HepG2 (cell line): ENCODE measurements around the gene CSNK1G3. TPM values are rescaled to one million over a fixed set of nuclear protein-coding genes. Genes with fewer than 3 reads are reported as not detected.

ENCODE experiments used
- DR1 ChIP-seq: sonication (generic); formaldehyde crosslinking; IDR thresholded peaks from 2 replicates; pipeline ENCODE4 v1.8.0; 2021; ENCODE audit warnings: mild to moderate bottlenecking, missing genetic modification reagents, inconsistent platforms
- FOXJ3 ChIP-seq: sonication (generic); formaldehyde crosslinking; IDR thresholded peaks from 2 replicates; pipeline ENCODE4 v1.4.0; 2020; ENCODE audit warnings: missing genetic modification reagents, mild to moderate bottlenecking, borderline replicate concordance
- GTF2F1 ChIP-seq: fragments of 150-350 bp; IDR thresholded peaks from 2 replicates; pipeline ENCODE4 v1.6.1; 2014; ENCODE audit warnings: low read length
- HNF4A ChIP-seq: sonication (generic); formaldehyde crosslinking; IDR thresholded peaks from 2 replicates; pipeline ENCODE4 v1.4.0; 2020; ENCODE audit warnings: missing genetic modification reagents
- HNRNPH1 ChIP-seq: fragments of 200-400 bp; formaldehyde crosslinking; optimal IDR thresholded peaks from 2 replicates; pipeline ENCODE3; 2017; ENCODE audit warnings: mild to moderate bottlenecking, low read depth, low read length
- HOXA7 ChIP-seq: sonication (generic); formaldehyde crosslinking; IDR thresholded peaks from 2 replicates; pipeline ENCODE4 v1.8.1; 2022; ENCODE audit warnings: mild to moderate bottlenecking, missing genetic modification reagents, moderate library complexity
- PHB2 ChIP-seq: fragments of 450-650 bp; IDR thresholded peaks from 2 replicates; pipeline ENCODE4 v1.6.1; 2018; ENCODE audit not compliant: partially characterized antibody
- PITX1 ChIP-seq: sonication (generic); formaldehyde crosslinking; IDR thresholded peaks from 2 replicates; pipeline ENCODE4 v1.5.1; 2020; ENCODE audit warnings: mild to moderate bottlenecking, missing genetic modification reagents
- YEATS4 ChIP-seq: sonication (generic); formaldehyde crosslinking; IDR thresholded peaks from 2 replicates; pipeline ENCODE4 v1.4.0; 2020; ENCODE audit warnings: missing genetic modification reagents, borderline replicate concordance
- ZNF224 ChIP-seq: sonication (generic); formaldehyde crosslinking; IDR thresholded peaks from 2 replicates; pipeline ENCODE4 v1.5.0; 2020; ENCODE audit warnings: mild to moderate bottlenecking, missing genetic modification reagents
- ZNF24 ChIP-seq: fragments of 450-650 bp; IDR thresholded peaks from 2 replicates; pipeline ENCODE4 v1.6.1; 2017; ENCODE audit warnings: antibody characterized with exemption, mild to moderate bottlenecking
- ZNF687 ChIP-seq: sonication (generic); formaldehyde crosslinking; IDR thresholded peaks from 2 replicates; pipeline ENCODE4 v1.5.1; 2020; ENCODE audit warnings: mild to moderate bottlenecking, missing genetic modification reagents, moderate library complexity
- ZNF768 ChIP-seq: sonication (generic); formaldehyde crosslinking; IDR thresholded peaks from 2 replicates; pipeline ENCODE4 v1.4.0; 2020; ENCODE audit warnings: missing genetic modification reagents
- ZNF816 ChIP-seq: sonication (generic); formaldehyde crosslinking; IDR thresholded peaks from 2 replicates; pipeline ENCODE4 v1.8.0; 2022; ENCODE audit warnings: missing genetic modification reagents, mild to moderate bottlenecking, borderline replicate concordance
- polyA plus RNA-seq, 8 experiments: library from polyadenylated mRNA; depleted of rRNA in 3 of 8; stranded (reverse) in 7 of 8; unstranded in 1 of 8; fragments of >200 nt; fragmentation: Illumina TruSeq in 4 of 8; extraction: Trizol in 4 of 8; gene quantifications; 2 replicates each; pipeline versions ENCODE4 v1.2.1 to v1.2.3, GENCODE V29; 2011 to 2016; ENCODE audit warnings: low read depth in 4 of 8, missing spikeins in 1 of 8, mixed read lengths in 1 of 8; ENCODE audit not compliant: insufficient read depth in 1 of 8
- total RNA-seq, 5 experiments: library from RNA; depleted of rRNA; stranded (reverse); fragments of >200 nt; fragmentation: Illumina TruSeq; extraction: Trizol; gene quantifications; 2 replicates each; pipeline ENCODE4 v1.2.3, GENCODE V29; 2016; ENCODE audit warnings: low read depth in 1 of 5
- TF ChIP-seq, protein P1 (sequence below): sonication (generic); formaldehyde crosslinking; IDR thresholded peaks from 2 replicates; pipeline ENCODE4 v1.4.0; 2020; ENCODE audit warnings: missing genetic modification reagents, mild to moderate bottlenecking, borderline replicate concordance
- TF ChIP-seq, protein P2 (sequence below): sonication (generic); formaldehyde crosslinking; IDR thresholded peaks from 2 replicates; pipeline ENCODE4 v1.5.0; 2020; ENCODE audit warnings: mild to moderate bottlenecking, missing genetic modification reagents
- TF ChIP-seq, protein P3 (sequence below): sonication (generic); formaldehyde crosslinking; IDR thresholded peaks from 2 replicates; pipeline ENCODE4 v1.4.0; 2020; ENCODE audit warnings: missing genetic modification reagents

CSNK1G3 gene
- total and polyA plus RNA-seq, 2 of the 13 experiments (the other 11 are each of a cell fraction or from before 2014, with no cell fraction given): 11.3 to 31.5 TPM

GRCh38 chr5:123511648-123512605 is at the start of gene CSNK1G3 (continued):
- TF ChIP-seq ZNF687 (CRISPR knock-in tag) (peak; percentile 78), PHB2 (no peak), YEATS4 (CRISPR knock-in tag) (no peak; the same call in 1 of the 2 replicates), ZNF224 (CRISPR knock-in tag) (no peak), ZNF24 (peak; percentile 56), HNRNPH1 (peak; percentile 50), FOXJ3 (no peak; the same call in 1 of the 2 replicates), DR1 (CRISPR knock-in tag) (peak; percentile 97), HNF4A (no peak), HOXA7 (CRISPR knock-in tag) (no peak), ZNF768 (CRISPR knock-in tag) (peak; percentile 90), GTF2F1 (peak; percentile 66; the same call in 1 of the 2 replicates), PITX1 (CRISPR knock-in tag) (peak; percentile 66), ZNF816 (CRISPR knock-in tag) (no peak)
- TF ChIP-seq, protein P1, sequence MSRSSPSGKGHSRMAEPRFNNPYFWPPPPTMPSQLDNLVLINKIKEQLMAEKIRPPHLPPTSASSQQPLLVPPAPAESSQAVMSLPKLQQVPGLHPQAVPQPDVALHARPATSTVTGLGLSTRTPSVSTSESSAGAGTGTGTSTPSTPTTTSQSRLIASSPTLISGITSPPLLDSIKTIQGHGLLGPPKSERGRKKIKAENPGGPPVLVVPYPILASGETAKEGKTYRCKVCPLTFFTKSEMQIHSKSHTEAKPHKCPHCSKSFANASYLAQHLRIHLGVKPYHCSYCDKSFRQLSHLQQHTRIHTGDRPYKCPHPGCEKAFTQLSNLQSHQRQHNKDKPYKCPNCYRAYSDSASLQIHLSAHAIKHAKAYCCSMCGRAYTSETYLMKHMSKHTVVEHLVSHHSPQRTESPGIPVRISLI (CRISPR knock-in tag): peak; percentile 98
- TF ChIP-seq, protein P2, sequence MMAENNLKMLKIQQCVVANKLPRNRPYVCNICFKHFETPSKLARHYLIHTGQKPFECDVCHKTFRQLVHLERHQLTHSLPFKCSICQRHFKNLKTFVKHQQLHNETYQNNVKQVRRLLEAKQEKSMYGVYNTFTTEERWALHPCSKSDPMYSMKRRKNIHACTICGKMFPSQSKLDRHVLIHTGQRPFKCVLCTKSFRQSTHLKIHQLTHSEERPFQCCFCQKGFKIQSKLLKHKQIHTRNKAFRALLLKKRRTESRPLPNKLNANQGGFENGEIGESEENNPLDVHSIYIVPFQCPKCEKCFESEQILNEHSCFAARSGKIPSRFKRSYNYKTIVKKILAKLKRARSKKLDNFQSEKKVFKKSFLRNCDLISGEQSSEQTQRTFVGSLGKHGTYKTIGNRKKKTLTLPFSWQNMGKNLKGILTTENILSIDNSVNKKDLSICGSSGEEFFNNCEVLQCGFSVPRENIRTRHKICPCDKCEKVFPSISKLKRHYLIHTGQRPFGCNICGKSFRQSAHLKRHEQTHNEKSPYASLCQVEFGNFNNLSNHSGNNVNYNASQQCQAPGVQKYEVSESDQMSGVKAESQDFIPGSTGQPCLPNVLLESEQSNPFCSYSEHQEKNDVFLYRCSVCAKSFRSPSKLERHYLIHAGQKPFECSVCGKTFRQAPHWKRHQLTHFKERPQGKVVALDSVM: no peak
- TF ChIP-seq, protein P3, sequence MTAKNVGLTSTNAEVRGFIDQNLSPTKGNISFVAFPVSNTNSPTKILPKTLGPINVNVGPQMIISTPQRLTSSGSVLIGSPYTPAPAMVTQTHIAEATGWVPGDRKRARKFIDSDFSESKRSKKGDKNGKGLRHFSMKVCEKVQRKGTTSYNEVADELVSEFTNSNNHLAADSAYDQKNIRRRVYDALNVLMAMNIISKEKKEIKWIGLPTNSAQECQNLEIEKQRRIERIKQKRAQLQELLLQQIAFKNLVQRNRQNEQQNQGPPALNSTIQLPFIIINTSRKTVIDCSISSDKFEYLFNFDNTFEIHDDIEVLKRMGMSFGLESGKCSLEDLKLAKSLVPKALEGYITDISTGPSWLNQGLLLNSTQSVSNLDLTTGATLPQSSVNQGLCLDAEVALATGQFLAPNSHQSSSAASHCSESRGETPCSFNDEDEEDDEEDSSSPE: peak; percentile 51; the same call in 1 of the 2 replicates
